Subcutaneous adipose tissue (tissue), 4 donors: Measurements from ENCODE around the gene IKBKE. TPM values are rescaled to one million over a fixed set of nuclear protein-coding genes. Genes with fewer than 3 reads are reported as not detected.

ENCODE experiments used
- CTCF ChIP-seq: fragments of 450-650 bp; IDR thresholded peaks from one replicate; pipeline ENCODE4 v1.5.1; 2016; ENCODE audit warnings: low read depth, mild to moderate bottlenecking, control low read depth, antibody characterized with exemption, moderate library complexity
- total RNA-seq, 4 donors: library from RNA; depleted of rRNA; stranded (reverse); fragments of >200 nt; gene quantifications; one replicate each; pipeline ENCODE4 v1.1.0, GENCODE V29; 2016

IKBKE gene
- total RNA-seq, 4 donors from 2014 or later: 4.0 to 4.9 (median 4.9) TPM

GRCh38 chr1:206446688-206447421 lies 23.4 kb upstream of the IKBKE start:
- no peak for TF ChIP-seq CTCF

GRCh38 chr1:206447422-206447765 lies 22.9 kb upstream of the IKBKE start:
- TF ChIP-seq CTCF: no peak

- no peak for TF ChIP-seq CTCF
These were observed 22.5 kb upstream of the IKBKE start for GRCh38 chr1:206447792-206448191.

- TF ChIP-seq CTCF: no peak
These were observed 21.8 kb upstream of the IKBKE start for GRCh38 chr1:206448471-206448870.

GRCh38 chr1:206449565-206449964 lies 20.7 kb upstream of the IKBKE start:
- no peak for TF ChIP-seq CTCF

- TF ChIP-seq CTCF: no peak
These were observed 20.0 kb upstream of the IKBKE start for GRCh38 chr1:206450281-206450680.

- TF ChIP-seq CTCF: no peak
These were observed 19.1 kb upstream of the IKBKE start for GRCh38 chr1:206451134-206451686.
